ENCODE results near the gene ABCD2.

ABCD2 gene

GRCh38 chr12:39616251-39616650 lies 3.4 kb downstream of the ABCD2 start:
- Histone ChIP-seq H3K36me3 (no peaks in the 10 kb centered on the region), H3K27ac (no peak overlapping the region), H3K27me3 (peaks cover 18% of the 10 kb centered on the region), H3K4me3 (ENCODE audit: low read depth in 1 of 2, low read length in 1 of 2) (no peak overlapping the region), H3K9me3 (no peaks in the 10 kb centered on the region), H3K4me1 (ENCODE audit: control insufficient read depth in 1 of 2, insufficient read depth in 1 of 2, low read depth in 1 of 2, low read length in 1 of 2) (no peaks in the 10 kb centered on the region)
- TF ChIP-seq CTCF (IDR thresholded peaks at IDR 0.05) = no peak

- Histone ChIP-seq H3K4me1 (ENCODE audit: control insufficient read depth in 1 of 2, insufficient read depth in 1 of 2, low read depth in 1 of 2, low read length in 1 of 2) (no peaks in the 10 kb centered on the region), H3K27ac (no peak overlapping the region), H3K36me3 (no peaks in the 10 kb centered on the region), H3K9me3 (no peaks in the 10 kb centered on the region), H3K27me3 (no peaks in the 10 kb centered on the region), H3K4me3 (ENCODE audit: low read depth in 1 of 2, low read length in 1 of 2) (no peak overlapping the region)
- TF ChIP-seq CTCF (IDR thresholded peaks at IDR 0.05) = no peak
These were observed 6.1 kb downstream of the ABCD2 start for GRCh38 chr12:39613525-39613924.

- no peaks in the 10 kb centered on the region for H3K4me1 ChIP-seq (ENCODE audit: control insufficient read depth in 1 of 2, insufficient read depth in 1 of 2, low read depth in 1 of 2, low read length in 1 of 2)
- H3K27me3 ChIP-seq = no peaks in the 10 kb centered on the region
- no peak overlapping the region for H3K4me3 ChIP-seq (ENCODE audit: low read depth in 1 of 2, low read length in 1 of 2)
- no peak overlapping the region for H3K27ac ChIP-seq
- no peak for TF ChIP-seq CTCF (IDR thresholded peaks at IDR 0.05)
- H3K36me3 ChIP-seq = no peaks in the 10 kb centered on the region
- H3K9me3 ChIP-seq = no peaks in the 10 kb centered on the region
These were observed 7.4 kb downstream of the ABCD2 start for GRCh38 chr12:39612250-39612649.

GRCh38 chr12:39611818-39612217 lies 7.8 kb downstream of the ABCD2 start:
- Histone ChIP-seq H3K27me3 (no peaks in the 10 kb centered on the region), H3K36me3 (no peaks in the 10 kb centered on the region), H3K4me3 (ENCODE audit: low read depth in 1 of 2, low read length in 1 of 2) (no peak overlapping the region), H3K27ac (no peak overlapping the region), H3K4me1 (ENCODE audit: control insufficient read depth in 1 of 2, insufficient read depth in 1 of 2, low read depth in 1 of 2, low read length in 1 of 2) (no peaks in the 10 kb centered on the region), H3K9me3 (no peaks in the 10 kb centered on the region)
- no peak for TF ChIP-seq CTCF (IDR thresholded peaks at IDR 0.05)

- no peaks in the 10 kb centered on the region for H3K36me3 ChIP-seq
- H3K27me3 ChIP-seq = no peaks in the 10 kb centered on the region
- no peak overlapping the region for H3K27ac ChIP-seq
- no peaks in the 10 kb centered on the region for H3K9me3 ChIP-seq
- H3K4me3 ChIP-seq (ENCODE audit: low read depth in 1 of 2, low read length in 1 of 2) = no peak overlapping the region
- no peaks in the 10 kb centered on the region for H3K4me1 ChIP-seq (ENCODE audit: control insufficient read depth in 1 of 2, insufficient read depth in 1 of 2, low read depth in 1 of 2, low read length in 1 of 2)
- TF ChIP-seq CTCF (IDR thresholded peaks at IDR 0.05) = no peak
These were observed 9.1 kb downstream of the ABCD2 start for GRCh38 chr12:39610436-39611025.

All from neutrophil (primary cell).